ELR (cell line): ENCODE results near the gene IPO5.
"Not testable (repeated sequence)": the region's sequence is repeated elsewhere in the genome, so short reads cannot be mapped to it uniquely, and the experiment has no call there.

Experiments
- DNase-seq: peaks from one replicate; pipeline ENCODE4 v3.0.0-alpha.2; 2015; ENCODE audit warnings: low read depth

Gene IPO5

DNA sequence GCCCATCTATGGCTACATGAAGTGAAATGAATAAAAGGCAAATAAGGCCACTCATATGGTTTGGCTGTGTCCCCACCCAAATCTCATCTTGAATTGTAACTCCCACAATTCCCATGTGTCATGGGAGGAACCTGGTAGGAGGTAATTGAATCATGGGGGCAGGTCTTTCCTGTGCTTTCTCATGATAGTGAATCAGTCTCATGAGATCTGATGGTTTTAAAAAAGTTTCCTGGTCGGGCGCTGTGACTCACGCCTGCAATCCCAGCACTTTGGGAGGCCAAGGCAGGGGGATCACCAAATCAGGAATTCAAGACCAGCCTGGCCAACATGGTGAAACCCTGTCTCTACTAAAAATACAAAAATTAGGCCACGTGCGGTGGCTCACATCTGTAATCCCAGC, 4.2 kb upstream of the IPO5 start:
- DNase-seq = peak; percentile 65

DNA sequence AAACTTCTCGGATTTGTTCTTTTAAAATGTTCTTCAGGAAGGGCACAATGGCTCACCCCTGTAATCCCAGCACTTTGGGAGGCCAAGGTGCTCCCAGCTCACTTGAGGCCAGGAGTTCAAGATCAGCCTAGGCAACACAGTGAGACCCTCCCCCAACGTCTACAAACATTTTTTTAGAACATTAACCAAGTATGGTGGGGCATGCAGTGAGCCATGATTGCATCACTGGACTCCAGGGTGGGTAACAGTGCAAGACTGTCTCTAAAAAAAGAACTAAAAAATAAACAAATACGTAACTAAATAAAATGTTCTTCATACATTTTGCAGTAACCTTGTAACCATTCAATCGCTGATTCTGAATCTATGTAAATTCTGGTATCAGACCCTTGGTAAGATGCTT, 2.1 kb upstream of the IPO5 start:
- DNase-seq = no peak

DNA sequence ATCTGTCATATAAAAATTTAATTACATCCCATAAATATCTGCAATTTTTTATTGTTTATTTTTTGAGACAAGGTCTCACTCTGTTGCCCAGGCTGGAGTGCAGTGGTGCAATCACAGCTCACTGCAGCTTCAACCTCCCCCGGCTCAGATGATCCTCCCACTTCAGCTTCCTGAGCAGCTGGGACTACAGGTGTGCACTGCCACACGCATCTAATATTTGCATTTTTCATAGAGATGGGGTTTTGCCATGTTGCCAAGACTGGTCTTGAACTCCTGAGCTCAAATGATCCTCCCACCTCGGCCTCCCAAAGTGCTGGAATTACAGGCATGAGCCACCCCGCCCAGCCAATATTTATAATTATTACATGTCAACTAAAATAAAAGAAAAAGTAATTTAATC, 644 bp upstream of the IPO5 start:
- not testable (repeated sequence) for DNase-seq

DNA sequence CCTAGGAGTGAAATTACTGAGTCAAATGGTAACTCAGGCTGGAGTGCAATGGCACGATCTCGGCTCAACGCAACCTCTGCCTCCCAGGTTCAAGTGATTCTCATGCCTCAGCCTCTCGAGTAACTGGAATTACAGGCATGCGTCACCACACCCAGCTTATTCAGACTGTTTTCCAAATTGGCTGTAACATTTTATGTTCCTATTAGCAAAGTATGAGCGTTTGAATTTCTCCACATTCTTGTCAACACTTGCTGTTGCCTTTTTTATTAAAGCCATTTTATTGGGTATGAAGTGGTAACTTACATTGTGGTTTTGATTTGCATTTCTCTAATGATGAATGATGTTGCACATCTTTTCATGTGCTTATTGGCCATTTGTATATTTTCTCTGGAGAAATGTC, 7.9 kb downstream of the IPO5 start:
- no peak for DNase-seq

DNA sequence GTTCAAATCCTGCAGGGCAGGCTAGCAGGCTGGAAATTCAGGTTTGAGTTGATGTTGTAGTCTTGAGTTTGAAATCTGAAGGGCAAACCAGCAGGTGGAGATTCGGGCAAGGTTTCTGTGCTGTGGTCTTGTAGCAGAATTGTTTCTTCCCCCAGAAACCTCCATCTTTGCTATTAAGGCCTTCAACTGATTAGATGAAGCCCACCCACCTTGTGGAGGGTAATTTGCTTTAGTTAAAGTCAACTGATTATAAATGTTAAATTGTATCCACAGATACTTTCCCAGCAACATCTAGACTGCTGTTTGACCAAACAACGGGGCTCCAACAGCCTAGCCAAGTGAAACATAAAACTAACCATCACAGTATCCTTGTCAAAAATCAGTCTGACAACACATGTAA, 9.4 kb downstream of the IPO5 start:
- DNase-seq = no peak

DNA sequence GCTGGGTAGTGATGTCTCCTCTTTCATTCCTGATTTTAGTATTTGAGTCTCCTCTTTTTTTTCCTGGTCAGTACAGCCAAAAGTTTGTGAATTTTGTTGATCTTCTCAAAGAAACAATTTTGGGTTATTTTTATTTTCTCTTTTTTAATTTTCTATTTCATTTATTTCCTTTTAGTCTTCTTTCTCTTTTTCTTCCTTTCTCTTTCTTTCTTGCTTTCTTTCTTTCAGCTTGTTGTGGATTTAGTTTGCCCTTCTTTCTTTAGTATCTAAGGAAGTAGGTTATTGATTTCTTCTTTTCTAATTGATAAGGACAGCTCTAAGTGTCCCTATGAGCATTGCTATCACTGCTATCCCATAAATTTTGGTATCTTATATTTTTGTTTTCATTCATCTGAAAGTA, 13.8 kb downstream of the IPO5 start:
- DNase-seq = no peak

DNA sequence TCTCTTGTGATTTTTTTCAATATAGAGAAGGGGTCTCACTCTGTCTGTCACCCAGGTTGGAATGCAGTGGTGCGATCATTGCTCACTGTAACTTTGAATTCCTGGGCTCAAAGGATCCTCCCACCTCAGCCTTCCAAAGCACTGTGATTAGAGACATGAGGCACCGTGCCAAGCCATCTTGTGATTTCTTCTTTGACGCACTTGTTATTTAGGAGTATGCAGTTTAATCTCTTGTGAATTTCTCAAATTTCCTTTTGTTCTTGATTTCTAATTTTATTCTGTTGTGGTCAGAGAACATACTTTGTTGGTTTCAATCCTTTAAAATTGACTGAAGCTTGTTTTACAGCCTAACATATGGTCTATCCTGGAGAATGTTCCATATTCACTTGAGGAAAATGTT, 14.5 kb downstream of the IPO5 start:
- DNase-seq = no peak

DNA sequence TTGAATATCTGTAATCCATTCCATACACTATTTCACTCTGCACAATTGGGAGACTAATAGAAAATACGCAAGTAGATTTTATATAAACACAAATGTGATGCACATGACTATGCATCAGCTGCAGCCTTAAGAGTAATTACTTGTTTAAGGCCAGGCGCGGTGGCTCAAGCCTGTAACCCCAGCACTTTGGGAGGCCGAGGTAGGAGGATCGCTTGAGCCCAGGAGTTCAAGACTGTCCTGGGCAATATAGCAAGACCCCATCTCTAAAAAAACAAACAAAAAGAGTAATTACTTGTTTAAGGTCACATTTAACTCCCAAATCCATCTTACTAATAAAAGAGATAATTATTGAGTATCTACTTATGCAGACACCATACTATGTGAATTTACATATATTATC, 18.0 kb downstream of the IPO5 start:
- DNase-seq = no peak

DNA sequence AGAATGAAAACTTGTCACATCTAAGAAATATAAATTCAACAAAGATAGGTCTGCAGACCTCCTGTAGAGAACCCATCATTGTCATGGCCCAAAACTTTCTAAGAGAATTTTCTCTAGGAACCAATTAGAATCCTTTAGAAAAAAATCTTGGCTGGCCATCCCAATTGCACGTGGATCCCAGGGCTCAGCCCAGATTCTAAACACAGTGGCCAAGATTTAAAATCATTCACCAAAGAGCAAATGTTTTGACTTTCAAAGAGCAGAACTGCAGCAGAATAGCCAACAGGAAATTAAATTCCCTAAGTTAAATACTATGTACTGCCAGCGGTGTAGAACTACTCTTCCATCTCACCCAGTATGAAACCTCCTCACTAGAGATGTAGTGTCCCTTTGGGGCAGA, 21.3 kb downstream of the IPO5 start:
- DNase-seq = peak; percentile 3

DNA sequence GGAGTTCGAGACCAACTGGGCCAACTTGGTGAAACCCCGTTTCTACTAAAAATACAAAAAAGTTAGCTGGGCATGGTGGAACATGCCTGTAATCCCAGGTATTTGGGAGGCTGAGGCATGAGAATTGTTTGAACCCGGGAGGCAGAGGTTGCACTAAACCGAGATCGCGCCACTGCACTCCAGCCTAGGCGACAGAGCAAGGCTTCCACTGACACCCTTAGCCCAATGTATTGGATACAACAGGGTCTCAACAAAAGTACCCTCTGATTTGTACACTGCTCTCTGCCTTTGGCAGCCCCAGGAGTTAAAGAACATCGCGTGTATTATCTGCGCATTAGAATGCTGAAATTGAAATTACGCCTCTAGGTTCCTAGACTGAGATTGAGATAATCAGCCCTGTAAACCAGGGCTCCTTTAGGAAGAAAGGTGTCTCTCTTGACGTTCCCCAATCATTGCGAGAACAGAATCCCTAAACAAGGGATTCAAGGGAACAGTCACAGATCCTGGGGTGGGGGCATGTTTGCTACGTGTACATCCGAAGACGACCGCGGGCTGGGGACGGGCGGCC, 21.9 kb downstream of the IPO5 start:
- no peak for DNase-seq

DNA sequence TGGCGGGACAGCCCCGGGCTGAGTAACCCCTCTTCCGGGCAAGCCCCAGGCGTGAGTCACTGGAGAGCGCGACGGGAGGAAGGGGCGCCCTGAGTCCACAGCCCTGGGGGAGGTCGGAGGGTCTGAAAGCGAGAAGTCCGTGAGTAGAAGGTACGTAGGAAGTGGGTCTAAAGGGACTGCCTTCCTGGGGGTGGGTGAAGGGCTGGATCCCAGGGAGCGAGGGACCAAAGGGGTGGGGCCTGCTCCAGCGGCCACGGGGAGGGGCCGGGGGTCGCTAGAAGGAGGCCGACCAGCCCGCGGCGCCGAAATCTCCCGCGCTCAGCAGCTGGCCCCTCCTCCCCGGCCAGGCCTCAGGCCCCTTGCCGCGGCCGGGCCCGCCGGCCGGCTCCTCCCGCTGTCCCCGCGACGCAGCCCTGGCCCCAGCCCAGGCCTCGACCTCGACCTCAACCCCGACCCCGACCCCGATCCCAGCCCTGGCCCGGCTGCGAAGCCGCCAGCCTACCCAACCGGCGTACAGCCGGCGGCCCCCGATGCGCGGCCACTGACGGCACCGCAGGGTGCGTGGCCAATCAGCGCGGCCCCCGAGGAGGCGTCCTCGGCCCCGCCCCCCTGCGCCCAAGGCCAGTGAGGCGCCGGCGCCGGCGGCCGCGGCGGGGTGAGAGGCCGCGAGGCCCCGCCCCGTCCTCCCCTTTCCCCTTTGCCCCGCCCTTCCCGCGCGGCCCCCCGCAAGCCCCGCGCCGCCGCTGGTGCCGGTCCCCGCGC, 22.6 kb downstream of the IPO5 start:
- DNase-seq = peak; percentile 92

DNA sequence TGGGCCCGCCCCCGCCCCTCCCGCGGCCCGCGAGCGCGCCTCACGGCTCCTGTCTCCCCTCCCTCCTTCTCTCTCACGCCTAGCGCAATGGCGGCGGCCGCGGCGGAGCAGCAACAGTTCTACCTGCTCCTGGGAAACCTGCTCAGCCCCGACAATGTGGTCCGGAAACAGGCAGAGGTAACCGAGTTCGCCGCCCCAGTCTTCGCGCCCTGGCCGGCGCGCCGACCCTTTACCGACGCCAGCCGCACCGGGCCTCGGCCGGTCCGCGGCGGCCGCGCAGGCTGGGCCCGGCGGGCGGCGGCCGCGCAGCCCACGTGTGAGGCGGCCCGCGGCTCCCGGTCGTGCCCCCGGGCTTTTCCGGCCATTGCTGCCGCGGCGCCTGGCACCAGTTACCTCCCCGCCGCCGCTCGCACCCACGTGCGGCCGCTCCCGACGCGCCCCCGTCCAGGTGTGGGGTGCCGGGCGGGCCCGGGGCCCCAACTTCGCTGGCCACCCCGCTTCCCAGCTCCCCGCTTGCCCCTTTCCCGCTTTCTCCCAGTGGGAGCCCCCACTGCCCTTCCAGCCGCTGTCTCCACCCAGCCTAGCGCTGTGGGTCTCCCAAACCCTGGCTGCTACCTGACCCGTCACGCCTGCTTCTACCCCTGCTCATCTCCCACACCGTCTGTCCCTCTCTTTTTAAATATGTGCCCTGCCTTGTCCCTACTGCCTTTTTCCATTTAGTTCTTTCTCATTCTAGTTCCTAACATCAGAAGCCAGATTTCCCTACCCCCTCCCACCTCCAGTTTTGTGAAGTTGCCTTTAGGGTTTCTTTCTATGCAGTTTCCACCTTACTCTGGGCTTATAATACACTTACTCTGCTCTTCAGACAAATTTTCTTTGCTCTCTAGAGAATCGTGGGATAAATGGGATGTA, 23.4 kb downstream of the IPO5 start:
- peak; percentile 50 for DNase-seq

DNA sequence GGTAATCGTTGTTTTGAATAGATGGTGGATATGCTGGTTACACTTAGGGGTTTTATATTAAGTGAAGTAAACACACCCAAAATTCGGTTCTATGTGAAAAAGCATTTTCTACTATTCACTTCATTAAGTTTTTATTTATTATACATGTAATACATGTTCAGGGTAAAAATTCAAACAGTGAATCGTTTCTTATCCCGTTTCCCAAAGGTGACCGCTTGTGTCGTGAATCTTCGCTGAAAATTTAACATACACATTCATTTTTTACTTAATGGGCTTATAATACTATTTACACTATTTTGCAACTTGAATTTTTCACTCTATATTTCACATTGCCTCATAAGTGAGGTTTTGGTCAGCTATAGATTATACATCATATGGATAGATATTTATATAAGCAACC, 24.5 kb downstream of the IPO5 start:
- DNase-seq = peak; percentile 17

DNA sequence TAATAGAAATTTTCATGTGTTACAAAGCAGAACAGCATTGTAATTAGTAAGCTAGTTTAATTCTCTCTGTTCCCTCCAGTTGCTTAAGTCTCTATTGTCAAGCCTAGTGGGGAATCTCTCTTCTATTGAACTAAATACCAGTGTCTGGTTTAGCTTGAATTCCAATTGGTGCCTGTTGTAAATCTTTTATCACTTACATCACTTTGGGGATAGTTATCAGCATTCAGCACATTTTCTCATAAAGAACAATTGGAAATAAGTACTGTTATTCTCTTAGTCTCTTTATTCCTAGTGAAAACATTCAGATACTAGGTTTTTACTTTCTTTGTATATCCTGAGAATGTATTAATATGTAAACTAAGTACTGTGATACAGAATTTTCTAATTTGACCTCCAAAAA, 25.2 kb downstream of the IPO5 start:
- peak; percentile 56 for DNase-seq

DNA sequence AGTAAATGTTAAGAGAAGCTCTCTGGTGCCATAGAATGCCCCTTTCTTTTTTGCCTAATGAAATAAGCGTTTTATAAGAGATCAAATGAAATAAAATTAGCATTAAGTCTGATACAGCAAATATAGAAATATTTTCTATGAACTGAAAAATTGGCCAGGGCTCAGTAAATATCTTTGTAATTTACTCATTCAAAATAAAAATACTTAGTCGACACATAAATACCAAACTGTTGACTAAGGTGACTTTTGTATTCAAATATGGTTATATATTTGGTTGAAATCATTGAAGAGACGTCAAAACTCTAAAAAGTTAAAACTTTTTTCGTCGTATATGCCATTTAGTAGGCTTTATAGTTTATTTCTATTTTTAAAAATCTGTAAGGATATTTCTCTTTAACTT, 25.6 kb downstream of the IPO5 start:
- peak; percentile 65 for DNase-seq

DNA sequence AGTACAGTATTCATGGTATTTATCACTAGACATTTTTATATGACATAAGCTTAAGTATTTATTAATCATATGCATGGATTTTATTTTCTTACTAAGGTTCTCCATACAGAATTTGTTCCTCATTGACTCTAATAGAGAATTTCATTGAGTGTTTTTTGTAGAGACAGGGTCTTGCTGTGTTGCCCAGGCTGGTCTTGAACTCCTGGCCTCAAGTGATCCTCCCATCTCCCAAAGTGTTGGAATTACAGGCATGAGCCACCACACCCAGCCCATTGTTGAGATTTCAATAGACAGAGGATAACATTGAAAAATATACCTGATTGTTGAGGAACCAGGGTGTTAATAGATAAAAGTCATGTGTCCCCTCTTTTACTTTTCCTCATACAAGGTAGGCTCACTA, 26.1 kb downstream of the IPO5 start:
- no peak for DNase-seq

DNA sequence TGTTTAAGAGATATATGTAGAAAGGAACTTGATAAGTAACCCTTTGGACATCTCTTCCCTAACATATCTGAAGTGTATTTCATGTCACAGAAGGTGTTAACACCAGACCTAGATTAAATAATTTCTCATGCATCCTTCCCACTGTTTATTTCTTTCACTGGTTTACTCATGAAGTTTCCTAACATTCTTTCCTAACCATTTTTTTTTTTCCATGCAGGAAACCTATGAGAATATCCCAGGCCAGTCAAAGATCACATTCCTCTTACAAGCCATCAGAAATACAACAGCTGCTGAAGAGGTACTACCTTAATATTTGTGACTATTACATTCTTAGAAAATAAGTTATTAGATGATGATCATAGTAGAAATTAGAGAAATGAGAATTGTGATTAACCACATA, 28.8 kb downstream of the IPO5 start:
- DNase-seq = peak; percentile 24

DNA sequence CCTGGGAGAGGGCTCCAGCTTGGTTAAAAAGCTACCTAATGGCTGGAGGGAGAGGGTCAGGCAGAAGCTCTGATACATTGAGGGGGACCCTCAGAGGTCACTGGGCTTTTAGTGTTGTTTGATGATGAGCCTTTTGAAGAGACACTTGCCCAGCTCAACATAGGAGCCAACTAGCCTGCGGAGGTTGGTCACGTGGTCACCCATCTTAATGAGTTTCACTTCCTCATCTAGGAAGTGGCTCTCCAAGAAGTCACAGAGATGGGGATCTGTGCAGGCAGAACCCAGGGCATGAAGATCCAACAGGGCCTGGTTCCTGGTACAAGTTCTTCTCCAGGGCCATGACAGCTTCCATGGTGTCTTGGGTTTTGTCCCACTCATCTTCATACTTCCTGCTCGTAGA, 33.4 kb downstream of the IPO5 start:
- no peak for DNase-seq

DNA sequence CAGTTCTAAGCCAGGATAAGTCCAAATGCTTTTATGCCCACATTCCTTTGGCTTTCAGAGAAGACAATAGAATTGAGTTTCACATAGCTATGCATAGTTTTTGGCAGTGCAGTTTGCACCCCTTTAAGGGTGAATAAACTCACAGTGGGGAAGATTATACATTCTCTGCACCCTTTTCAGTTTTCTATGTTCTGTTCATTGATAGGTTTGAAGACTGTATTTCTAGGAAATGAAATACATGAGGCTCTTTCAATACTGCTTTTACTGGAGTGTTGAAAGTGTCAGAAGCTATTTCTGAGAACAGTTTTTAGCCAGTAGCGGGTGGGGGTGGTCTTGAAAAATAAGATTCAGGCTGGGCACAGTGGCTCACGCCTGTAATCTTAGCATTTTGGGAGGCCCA, 46.2 kb downstream of the IPO5 start:
- no peak for DNase-seq

DNA sequence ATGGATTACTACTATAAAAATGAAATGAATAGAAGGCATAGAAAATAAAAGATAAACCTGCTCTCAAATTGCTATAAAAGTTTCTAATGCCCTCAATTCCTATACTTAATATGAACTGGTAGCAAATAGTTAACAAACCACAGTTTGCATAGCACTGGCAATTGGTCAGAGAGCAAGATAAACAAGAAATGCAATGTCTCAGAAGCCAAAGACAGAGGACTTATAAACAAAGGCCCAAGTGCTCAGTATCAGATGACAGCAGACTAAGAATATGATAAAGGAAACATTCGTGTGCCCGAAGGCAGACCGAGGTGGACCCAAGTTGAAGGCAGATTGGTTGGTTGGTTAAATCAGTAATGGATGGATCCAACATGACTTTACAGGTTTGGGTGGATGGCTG, 50.6 kb downstream of the IPO5 start:
- peak; percentile 69 for DNase-seq

DNA sequence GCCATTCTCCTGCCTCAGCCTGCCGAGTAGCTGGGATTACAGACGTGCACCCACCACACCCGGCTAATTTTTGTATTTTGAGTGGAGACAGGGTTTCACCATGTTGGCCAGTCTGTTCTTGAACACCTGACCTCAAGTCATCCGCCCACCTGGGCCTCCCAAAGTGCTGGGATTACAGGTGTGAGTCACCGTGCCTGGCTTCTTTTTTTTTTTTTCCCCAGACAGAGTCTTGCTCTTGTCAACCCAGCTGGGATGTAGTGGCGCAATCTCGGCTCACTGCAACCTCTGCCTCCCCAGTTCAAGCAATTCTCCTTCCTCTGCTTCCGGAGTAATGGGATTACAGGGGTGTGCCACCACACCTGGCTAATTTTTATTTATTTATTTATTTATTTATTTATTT, 51.5 kb downstream of the IPO5 start:
- peak; percentile 34 for DNase-seq

DNA sequence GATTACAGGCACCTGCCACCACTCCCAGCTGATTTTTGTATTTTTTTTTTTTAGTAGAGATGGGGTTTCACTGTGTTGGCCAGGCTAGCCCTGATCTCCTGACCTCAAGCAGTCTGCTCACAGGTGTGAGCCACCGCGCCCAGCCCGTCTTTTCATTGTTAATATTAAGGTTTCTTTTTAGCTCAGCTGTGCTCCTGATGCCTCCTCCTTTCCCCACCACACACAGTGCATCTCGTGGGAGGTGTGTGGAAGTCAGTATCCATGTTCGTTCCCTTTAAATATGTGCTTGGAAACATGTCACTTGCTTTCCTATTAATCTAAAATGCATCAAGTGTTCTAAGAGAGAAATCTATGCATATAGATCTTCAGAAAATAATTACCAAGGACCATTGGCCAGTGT, 53.5 kb downstream of the IPO5 start:
- DNase-seq = no peak

DNA sequence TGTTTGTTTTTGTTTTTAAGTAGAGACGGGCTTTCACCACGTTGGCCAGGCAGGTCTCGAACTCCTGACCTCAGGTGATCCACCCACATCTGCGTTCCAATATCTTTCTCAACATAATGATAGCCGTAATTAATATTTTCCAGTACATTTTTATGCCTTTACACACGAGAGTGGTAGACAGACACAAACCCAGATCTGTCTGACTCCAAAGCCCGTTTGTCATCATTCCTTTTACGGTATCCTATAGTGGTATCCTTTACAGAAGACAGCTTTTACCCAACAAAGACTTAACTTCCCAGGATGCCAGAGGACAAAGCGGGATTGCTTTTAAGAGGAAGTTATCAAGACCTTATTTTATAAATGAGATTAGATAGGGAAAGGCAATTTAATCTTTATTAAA, 59.8 kb downstream of the IPO5 start:
- DNase-seq = no peak
